Fibroblast of mammary gland (primary cell): ENCODE measurements around the gene CDK14.
"Not testable (repeated sequence)": the region's sequence is repeated elsewhere in the genome, so short reads cannot be mapped to it uniquely, and the experiment has no call there.

Experiments
- DNase-seq: peaks from one replicate; pipeline ENCODE4 v3.0.0-alpha.2; 2010; ENCODE audit warnings: low read depth
- H3K4me3 ChIP-seq: 2 replicates; pipeline ENCODE4 v1.5.1; 2011; ENCODE audit warnings: low read depth, mild to moderate bottlenecking, low read length, moderate library complexity; ENCODE audit not compliant: control insufficient read depth
- CTCF ChIP-seq: conservative IDR thresholded peaks from 2 replicates; pipeline ENCODE4 v1.5.1; 2011; ENCODE audit warnings: low read depth, low read length, inconsistent platforms; ENCODE audit not compliant: control insufficient read depth, insufficient read depth

The CDK14 gene

GRCh38 chr7:90726623-90727022 is 130.5 kb downstream of the CDK14 start:
- TF ChIP-seq CTCF = no peak
- H3K4me3 ChIP-seq = no peak overlapping the region
- peak; percentile 28 for DNase-seq

- no peak overlapping the region for H3K4me3 ChIP-seq
- no peak for TF ChIP-seq CTCF
Observed at GRCh38 chr7:90727412-90727811, 131.3 kb downstream of the CDK14 start.

GRCh38 chr7:90728568-90728967 is 132.4 kb downstream of the CDK14 start:
- no peak for DNase-seq
- no peak for TF ChIP-seq CTCF
- no peak overlapping the region for H3K4me3 ChIP-seq

More at GRCh38 chr7:90727412-90727811, 131.3 kb downstream of the CDK14 start:
- no peak for DNase-seq

GRCh38 chr7:90735611-90736280 is 139.6 kb downstream of the CDK14 start:
- not testable (repeated sequence) for H3K4me3 ChIP-seq, DNase-seq

- no peak overlapping the region for H3K4me3 ChIP-seq
- DNase-seq = no peak
- no peak for TF ChIP-seq CTCF
Observed at GRCh38 chr7:90736316-90736715, 140.2 kb downstream of the CDK14 start.

- no peak overlapping the region for H3K4me3 ChIP-seq
- no peak for DNase-seq
- TF ChIP-seq CTCF = no peak
Observed at GRCh38 chr7:90736968-90737939, 141.1 kb downstream of the CDK14 start.

- H3K4me3 ChIP-seq = no peak overlapping the region
- DNase-seq = no peak
- TF ChIP-seq CTCF = no peak
Observed at GRCh38 chr7:90738249-90738648, 142.1 kb downstream of the CDK14 start.
